Neural crest cell (in vitro differentiated cells): ENCODE measurements around the gene CAMK1. TPM values are rescaled to one million over a fixed set of nuclear protein-coding genes. Genes with fewer than 3 reads are reported as not detected.

ENCODE experiments used
- DNase-seq: peaks from one replicate; pipeline ENCODE4 v3.0.0; 2021; ENCODE audit warnings: low read depth, mixed read lengths, low spot score
- H3K27ac Mint-ChIP-seq: one replicate; pipeline ENCODE4 v1.8.0; 2021; ENCODE audit warnings: mild to moderate bottlenecking, mixed read lengths; ENCODE audit not compliant: unreplicated experiment
- H3K27me3 Mint-ChIP-seq: 2 replicates; pipeline ENCODE4 v1.8.0; 2021; ENCODE audit warnings: low read depth, mild to moderate bottlenecking, mixed read lengths
- H3K36me3 Mint-ChIP-seq: 2 replicates; pipeline ENCODE4 v1.8.0; 2021; ENCODE audit warnings: low read depth, mild to moderate bottlenecking, mixed read lengths
- H3K4me1 Mint-ChIP-seq: 2 replicates; pipeline ENCODE4 v1.8.0; 2021; ENCODE audit warnings: mixed read lengths
- H3K4me3 Mint-ChIP-seq: one replicate; pipeline ENCODE4 v1.8.0; 2021; ENCODE audit warnings: mild to moderate bottlenecking, mixed read lengths
- H3K9me3 Mint-ChIP-seq: 2 replicates; pipeline ENCODE4 v1.8.0; 2021; ENCODE audit warnings: mixed read lengths
- CTCF ChIP-seq: fragments of 200-600 bp; sonication (generic); conservative IDR thresholded peaks from 2 replicates; pipeline ENCODE4 v1.5.0; 2021; ENCODE audit warnings: antibody characterized with exemption, mild to moderate bottlenecking
- total RNA-seq: library from RNA; stranded (reverse); gene quantifications from 2 replicates; pipeline ENCODE4 v1.2.1, GENCODE V29; 2021

The CAMK1 gene
- total RNA-seq, 1 donor from 2014 or later, result 22.5 TPM

- Mint-ChIP-seq H3K27ac (no peak overlapping the region), H3K27me3 (no peaks in the 10 kb centered on the region), H3K4me3 (peak overlapping the region; percentile 79), H3K36me3 (no peaks in the 10 kb centered on the region), H3K9me3 (no peaks in the 10 kb centered on the region), H3K4me1 (peaks cover 29% of the 10 kb centered on the region)
- no peak for DNase-seq
- TF ChIP-seq CTCF, result no peak
Observed at GRCh38 chr3:9770276-9770812, 597 bp upstream of the CAMK1 start.

GRCh38 chr3:9769012-9769411 lies 735 bp downstream of the CAMK1 start:
- Mint-ChIP-seq H3K4me3 (peak overlapping the region; percentile 84), H3K4me1 (peaks cover 29% of the 10 kb centered on the region), H3K36me3 (no peaks in the 10 kb centered on the region), H3K27ac (peak overlapping the region; percentile 53), H3K9me3 (no peaks in the 10 kb centered on the region), H3K27me3 (no peaks in the 10 kb centered on the region)
- no peak for TF ChIP-seq CTCF
- no peak for DNase-seq

GRCh38 chr3:9768141-9768775 lies 1.5 kb downstream of the CAMK1 start:
- peak overlapping the region; percentile 84 for H3K4me3 Mint-ChIP-seq

GRCh38 chr3:9767418-9767817 lies 2.3 kb downstream of the CAMK1 start:
- H3K36me3 Mint-ChIP-seq, result no peaks in the 10 kb centered on the region
- no peaks in the 10 kb centered on the region for H3K9me3 Mint-ChIP-seq
- no peak for TF ChIP-seq CTCF
- no peaks in the 10 kb centered on the region for H3K27me3 Mint-ChIP-seq
- no peak overlapping the region for H3K27ac Mint-ChIP-seq
- peaks cover 29% of the 10 kb centered on the region for H3K4me1 Mint-ChIP-seq
- H3K4me3 Mint-ChIP-seq, result peak overlapping the region; percentile 8
- no peak for DNase-seq

More at GRCh38 chr3:9768141-9768775, 1.5 kb downstream of the CAMK1 start:
- TF ChIP-seq CTCF, result no peak
- Mint-ChIP-seq H3K9me3 (no peaks in the 10 kb centered on the region), H3K27me3 (no peaks in the 10 kb centered on the region), H3K4me1 (peaks cover 29% of the 10 kb centered on the region), H3K27ac (no peak overlapping the region), H3K36me3 (no peaks in the 10 kb centered on the region)
- no peak for DNase-seq

- no peak for DNase-seq
- H3K36me3 Mint-ChIP-seq, result peaks cover 3% of the 10 kb centered on the region
- H3K27ac Mint-ChIP-seq, result no peak overlapping the region
- H3K27me3 Mint-ChIP-seq, result no peaks in the 10 kb centered on the region
- peaks cover 29% of the 10 kb centered on the region for H3K4me1 Mint-ChIP-seq
- TF ChIP-seq CTCF, result no peak
- no peak overlapping the region for H3K4me3 Mint-ChIP-seq
- H3K9me3 Mint-ChIP-seq, result no peaks in the 10 kb centered on the region
Observed at GRCh38 chr3:9765865-9766264, 3.9 kb downstream of the CAMK1 start.
